ENCODE results near the gene NDNF.
A peak's percentile ranks its signal among the peaks of the same experiment; 100 is the strongest.

The NDNF gene, protein sequence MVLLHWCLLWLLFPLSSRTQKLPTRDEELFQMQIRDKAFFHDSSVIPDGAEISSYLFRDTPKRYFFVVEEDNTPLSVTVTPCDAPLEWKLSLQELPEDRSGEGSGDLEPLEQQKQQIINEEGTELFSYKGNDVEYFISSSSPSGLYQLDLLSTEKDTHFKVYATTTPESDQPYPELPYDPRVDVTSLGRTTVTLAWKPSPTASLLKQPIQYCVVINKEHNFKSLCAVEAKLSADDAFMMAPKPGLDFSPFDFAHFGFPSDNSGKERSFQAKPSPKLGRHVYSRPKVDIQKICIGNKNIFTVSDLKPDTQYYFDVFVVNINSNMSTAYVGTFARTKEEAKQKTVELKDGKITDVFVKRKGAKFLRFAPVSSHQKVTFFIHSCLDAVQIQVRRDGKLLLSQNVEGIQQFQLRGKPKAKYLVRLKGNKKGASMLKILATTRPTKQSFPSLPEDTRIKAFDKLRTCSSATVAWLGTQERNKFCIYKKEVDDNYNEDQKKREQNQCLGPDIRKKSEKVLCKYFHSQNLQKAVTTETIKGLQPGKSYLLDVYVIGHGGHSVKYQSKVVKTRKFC

DNA sequence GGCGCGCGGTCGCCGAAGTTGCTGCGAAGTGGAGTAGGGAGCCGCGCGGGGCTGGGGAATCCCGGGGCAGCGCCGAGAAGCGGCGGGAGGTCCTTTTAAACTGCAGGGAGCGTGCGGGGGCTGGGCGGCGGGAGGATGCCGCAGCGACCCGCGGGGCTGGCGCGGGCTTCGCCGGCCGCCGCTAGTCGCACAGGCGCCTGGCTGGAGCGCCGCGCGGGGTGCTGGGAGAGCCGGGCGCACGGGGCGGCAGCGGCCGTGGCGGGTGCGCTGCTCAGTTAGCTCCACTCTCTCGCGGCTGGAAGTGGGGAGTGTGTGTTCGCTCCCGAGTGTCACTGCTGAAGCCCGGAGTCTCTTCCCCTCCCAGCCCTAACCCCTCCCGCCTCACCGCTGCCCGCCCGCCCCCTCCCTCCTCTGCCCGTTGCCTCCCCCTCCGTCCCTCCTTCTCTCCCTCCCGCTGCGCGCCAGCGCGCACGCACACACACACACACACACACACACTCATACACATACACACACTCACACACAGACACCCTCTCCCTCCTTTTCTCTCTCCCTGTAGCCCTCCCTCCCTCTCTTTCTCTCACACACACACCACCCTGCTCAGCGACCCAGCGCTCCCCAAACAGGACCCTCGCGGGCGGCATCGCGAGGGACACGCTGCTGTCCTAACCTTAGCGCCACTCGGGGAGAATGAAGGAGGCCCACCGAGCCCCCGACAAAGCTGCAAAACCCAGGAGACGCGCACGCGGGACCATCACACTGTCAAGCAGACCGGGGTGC, at the start of gene NDNF:
Gene NDNF (minus strand): TSS at position 312 of the 780 bp plus-strand sequence. CDS start 26,698 bp downstream, outside the sequence.
- POLR2A ChIA-PET: no interaction called here
- peak; percentile 30 for DNase-seq (ENCODE audit: extremely low spot score)
- CTCF ChIA-PET: no interaction called here
- TF ChIP-seq, protein P1, sequence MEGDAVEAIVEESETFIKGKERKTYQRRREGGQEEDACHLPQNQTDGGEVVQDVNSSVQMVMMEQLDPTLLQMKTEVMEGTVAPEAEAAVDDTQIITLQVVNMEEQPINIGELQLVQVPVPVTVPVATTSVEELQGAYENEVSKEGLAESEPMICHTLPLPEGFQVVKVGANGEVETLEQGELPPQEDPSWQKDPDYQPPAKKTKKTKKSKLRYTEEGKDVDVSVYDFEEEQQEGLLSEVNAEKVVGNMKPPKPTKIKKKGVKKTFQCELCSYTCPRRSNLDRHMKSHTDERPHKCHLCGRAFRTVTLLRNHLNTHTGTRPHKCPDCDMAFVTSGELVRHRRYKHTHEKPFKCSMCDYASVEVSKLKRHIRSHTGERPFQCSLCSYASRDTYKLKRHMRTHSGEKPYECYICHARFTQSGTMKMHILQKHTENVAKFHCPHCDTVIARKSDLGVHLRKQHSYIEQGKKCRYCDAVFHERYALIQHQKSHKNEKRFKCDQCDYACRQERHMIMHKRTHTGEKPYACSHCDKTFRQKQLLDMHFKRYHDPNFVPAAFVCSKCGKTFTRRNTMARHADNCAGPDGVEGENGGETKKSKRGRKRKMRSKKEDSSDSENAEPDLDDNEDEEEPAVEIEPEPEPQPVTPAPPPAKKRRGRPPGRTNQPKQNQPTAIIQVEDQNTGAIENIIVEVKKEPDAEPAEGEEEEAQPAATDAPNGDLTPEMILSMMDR (IDR thresholded peaks at IDR 0.05; ENCODE audit: control extremely low read depth, extremely low read depth, low read depth, missing control alignments): no peak

DNA sequence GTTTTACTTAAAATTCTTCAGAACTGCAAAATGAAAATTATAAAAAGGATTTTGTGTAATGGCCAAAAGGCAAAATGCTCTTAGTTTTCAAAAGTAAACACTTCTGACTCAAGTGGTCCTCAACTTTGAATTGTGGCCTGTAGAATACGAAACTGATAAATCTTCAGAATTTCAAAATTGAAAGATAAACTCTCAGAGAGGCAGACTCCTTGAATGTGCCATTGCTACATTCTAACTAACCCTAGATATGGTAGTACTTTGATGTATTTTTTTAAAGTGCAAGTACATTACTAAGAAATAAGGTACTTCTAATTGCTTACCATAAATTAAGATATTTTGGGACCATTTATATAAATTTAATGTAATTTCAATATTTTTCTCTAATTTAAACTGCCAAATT, 47.4 kb upstream of the NDNF start:
- no peak for DNase-seq (ENCODE audit: extremely low spot score)
- TF ChIP-seq, protein P1 (IDR thresholded peaks at IDR 0.05; ENCODE audit: control extremely low read depth, extremely low read depth, low read depth, missing control alignments): no peak
- POLR2A ChIA-PET: no interaction called here
- CTCF ChIA-PET: interaction anchor here (1.0 to 2.4 kb wide), 3 partner anchors 9 to 14 kb away, joined by 3 to 5 read pairs (median 4); no protein-coding TSS in a partner anchor

DNA sequence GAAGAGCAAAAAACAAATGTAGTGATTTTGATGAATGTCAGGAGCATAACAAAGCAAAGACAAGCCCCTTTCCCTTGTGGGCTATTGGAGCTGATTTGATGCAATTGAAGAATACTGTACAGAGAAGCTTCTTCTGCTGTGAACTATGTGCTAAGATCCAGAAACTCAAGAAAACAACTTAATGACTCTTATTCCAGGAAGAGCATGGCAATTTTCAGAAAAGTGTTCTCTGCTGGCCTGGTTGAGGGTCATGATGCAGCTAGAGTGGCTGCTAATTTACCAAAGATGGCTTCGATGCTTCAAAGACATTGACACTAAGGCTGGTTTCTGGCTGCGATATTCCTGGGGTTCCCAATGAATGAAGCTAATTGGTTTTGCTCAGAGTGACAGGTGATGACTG, 46.0 kb upstream of the NDNF start:
- CTCF ChIA-PET: interaction anchor here (1.3 to 2.4 kb wide), 5 partner anchors 8 to 190 kb away, joined by 3 to 8 read pairs (median 4); no protein-coding TSS in a partner anchor
- POLR2A ChIA-PET: no interaction called here
- TF ChIP-seq, protein P1 (IDR thresholded peaks at IDR 0.05; ENCODE audit: control extremely low read depth, extremely low read depth, low read depth, missing control alignments): no peak
- no peak for DNase-seq (ENCODE audit: extremely low spot score)

DNA sequence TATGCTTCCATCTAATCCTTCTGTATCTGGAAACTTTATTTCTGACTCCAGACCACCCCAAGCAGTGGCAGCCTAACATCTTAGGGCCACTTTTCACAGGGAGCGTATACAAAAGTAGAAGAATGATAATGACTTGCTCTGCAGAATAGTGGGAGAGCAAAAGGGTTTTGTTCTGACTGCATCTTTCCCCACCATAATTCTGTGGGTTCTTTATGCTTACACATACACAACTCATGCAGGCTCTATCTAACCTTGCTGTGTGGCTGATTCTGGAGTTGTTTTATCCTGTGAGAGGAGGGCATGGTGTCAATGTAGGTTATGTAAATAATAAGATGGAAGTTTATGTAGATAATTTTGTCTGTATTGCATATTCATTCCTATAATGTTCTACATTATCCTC, 42.4 kb upstream of the NDNF start:
- TF ChIP-seq, protein P1 (IDR thresholded peaks at IDR 0.05; ENCODE audit: control extremely low read depth, extremely low read depth, low read depth, missing control alignments): no peak

DNA sequence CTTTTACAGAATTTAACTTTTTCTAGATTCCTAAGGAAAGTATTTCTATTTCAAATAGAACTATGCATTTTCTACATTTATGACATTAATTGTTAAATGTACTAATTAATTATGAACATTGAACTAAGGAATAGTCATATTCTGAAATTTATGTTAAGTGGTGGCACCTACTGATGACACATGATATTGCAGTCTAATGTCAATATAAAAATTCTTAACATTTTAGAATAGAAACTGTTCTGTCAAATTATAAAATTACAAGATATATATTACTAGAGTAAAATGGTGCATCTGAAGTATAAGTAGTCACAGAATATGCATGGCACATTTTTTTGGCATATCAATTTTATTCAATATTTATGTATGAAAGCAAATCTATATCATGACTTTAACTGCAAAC, 40.2 kb upstream of the NDNF start:
- TF ChIP-seq, protein P1 (IDR thresholded peaks at IDR 0.05; ENCODE audit: control extremely low read depth, extremely low read depth, low read depth, missing control alignments): peak; percentile 31
- no peak for DNase-seq (ENCODE audit: extremely low spot score)
- ChIA-PET CTCF (interaction anchor here (1.1 to 1.7 kb wide), 3 partner anchors 11 to 195 kb away, joined by 3 to 5 read pairs (median 4); no protein-coding TSS in a partner anchor), POLR2A (no interaction called here)

More for the DNA sequence above, 42.4 kb upstream of the NDNF start:
- ChIA-PET CTCF (no interaction called here), POLR2A (no interaction called here)
- no peak for DNase-seq (ENCODE audit: extremely low spot score)

DNA sequence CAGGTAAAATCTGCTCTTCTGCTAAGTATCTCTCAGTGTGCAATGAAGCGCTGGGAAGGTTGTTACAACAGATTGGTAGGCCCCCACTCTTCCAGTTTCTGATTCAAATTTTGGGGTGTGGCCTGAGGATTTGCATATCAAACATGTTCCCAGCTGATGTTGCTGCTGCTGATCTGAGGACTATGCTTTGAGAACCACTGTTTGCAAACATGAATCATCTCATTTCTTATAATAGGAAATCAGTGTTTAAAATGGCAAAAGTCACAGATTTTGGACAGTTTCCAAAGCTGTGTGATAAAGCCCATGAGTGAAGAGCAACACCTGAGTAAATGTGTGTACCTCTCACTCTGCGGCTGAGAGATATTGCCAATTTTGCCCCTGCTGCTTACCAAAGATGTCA, 36.2 kb upstream of the NDNF start:
- TF ChIP-seq, protein P1 (IDR thresholded peaks at IDR 0.05; ENCODE audit: control extremely low read depth, extremely low read depth, low read depth, missing control alignments): no peak
- CTCF ChIA-PET: interaction anchor here (0.7 to 1.8 kb wide), 4 partner anchors 10 to 24 kb away, joined by 3 to 4 read pairs (median 4); no protein-coding TSS in a partner anchor
- POLR2A ChIA-PET: no interaction called here
- DNase-seq (ENCODE audit: extremely low spot score): no peak
